Neural cell (in vitro differentiated cells): ENCODE measurements around the gene RAET1G. TPM values are rescaled to one million over a fixed set of nuclear protein-coding genes. Genes with fewer than 3 reads are reported as not detected.

Source experiments
- H2AFZ ChIP-seq: fragments of 200-600, 300-800 bp; sonication (generic), shearing (Covaris generic); 2 replicates; pipeline ENCODE4 v1.6.0; 2014; ENCODE audit warnings: low read depth, mild to moderate bottlenecking, antibody characterized with exemption, low read length, moderate library complexity
- H3F3A ChIP-seq: fragments of 200-600 bp; shearing (Covaris generic); 2 replicates; pipeline ENCODE4 v1.6.1; 2016; ENCODE audit warnings: mild to moderate bottlenecking, moderate library complexity, mixed read lengths, antibody characterized with exemption, low read length; ENCODE audit not compliant: insufficient read depth, poor library complexity, severe bottlenecking
- H3K27ac ChIP-seq: fragments of 200-600, 300-800 bp; sonication (generic), shearing (Covaris generic); 2 replicates; pipeline ENCODE4 v1.5.1; 2014; ENCODE audit warnings: mild to moderate bottlenecking, low read length, moderate library complexity
- H3K27me3 ChIP-seq: fragments of 300-800, 200-600 bp; sonication (generic), shearing (Covaris generic); 2 replicates; pipeline ENCODE4 v1.6.0; 2014; ENCODE audit warnings: mild to moderate bottlenecking, low read depth, low read length, moderate library complexity; ENCODE audit not compliant: insufficient read depth
- H3K36me3 ChIP-seq: fragments of 300-800, 200-600 bp; sonication (generic), shearing (Covaris generic); 2 replicates; pipeline ENCODE4 v1.5.1; 2014; ENCODE audit warnings: mild to moderate bottlenecking, antibody characterized with exemption, low read length, moderate library complexity; ENCODE audit not compliant: insufficient read depth
- H3K4me2 ChIP-seq: fragments of 300-800, 200-600 bp; sonication (generic), shearing (Covaris generic); 2 replicates; pipeline ENCODE4 v1.6.0; 2014; ENCODE audit warnings: mild to moderate bottlenecking, low read length
- H3K4me3 ChIP-seq: fragments of 300-800, 200-600 bp; sonication (generic), shearing (Covaris generic); 2 replicates; pipeline ENCODE4 v1.5.1; 2014; ENCODE audit warnings: mild to moderate bottlenecking, low read length, moderate library complexity
- H3K79me2 ChIP-seq: fragments of 200-600 bp; shearing (Covaris generic); replicated peaks from 2 replicates; pipeline ENCODE4 v1.6.0; 2014; ENCODE audit warnings: mild to moderate bottlenecking, low read length, moderate library complexity; ENCODE audit not compliant: insufficient read depth
- H3K9ac ChIP-seq: fragments of 300-800, 200-600 bp; sonication (generic), shearing (Covaris generic); 2 replicates; pipeline ENCODE4 v1.6.1; 2016; ENCODE audit warnings: mild to moderate bottlenecking, low read length, mixed read lengths
- H3K9me2 ChIP-seq: fragments of 200-600 bp; shearing (Covaris generic); 2 replicates; pipeline ENCODE4 v1.6.1; 2016; ENCODE audit warnings: mild to moderate bottlenecking, low read length, mixed read lengths; ENCODE audit not compliant: insufficient read depth
- H3K9me3 ChIP-seq: fragments of 200-600, 300-800 bp; sonication (generic), shearing (Covaris generic); 2 replicates; pipeline ENCODE4 v1.6.1; 2016; ENCODE audit warnings: mild to moderate bottlenecking, mixed run types, low read length, moderate library complexity, mixed read lengths
- H4K20me1 ChIP-seq: fragments of 200-600 bp; shearing (Covaris generic); 2 replicates; pipeline ENCODE4 v1.6.1; 2016; ENCODE audit warnings: mild to moderate bottlenecking, mixed run types; ENCODE audit not compliant: insufficient read depth
- CTCF ChIP-seq: fragments of 450-650 bp; IDR thresholded peaks from 2 replicates; pipeline ENCODE4 v1.5.1; 2014; ENCODE audit warnings: antibody characterized with exemption, mild to moderate bottlenecking, moderate library complexity; ENCODE audit not compliant: poor library complexity, severe bottlenecking
- EZH2 ChIP-seq: fragments of 200-600, 300-800 bp; shearing (Covaris generic), sonication (generic); IDR thresholded peaks from 2 replicates; pipeline ENCODE4 v1.6.1; 2014; ENCODE audit warnings: antibody characterized with exemption, low read length, borderline replicate concordance, mild to moderate bottlenecking; ENCODE audit not compliant: insufficient read depth, poor library complexity, severe bottlenecking
- MXI1 ChIP-seq: fragments of 450-650 bp; conservative IDR thresholded peaks from 2 replicates; pipeline ENCODE4 v1.6.1; 2014; ENCODE audit warnings: antibody characterized with exemption, mild to moderate bottlenecking; ENCODE audit not compliant: poor library complexity, severe bottlenecking
- POLR2AphosphoS5 ChIP-seq: IDR thresholded peaks from 2 replicates; pipeline ENCODE4 v1.6.1; 2012
- RAD21 ChIP-seq: fragments of 450-650 bp; conservative IDR thresholded peaks from 2 replicates; pipeline ENCODE4 v1.6.1; 2014; ENCODE audit warnings: antibody characterized with exemption, mild to moderate bottlenecking, moderate library complexity
- REST ChIP-seq: IDR thresholded peaks from 2 replicates; pipeline ENCODE4 v1.6.1; 2012; ENCODE audit warnings: borderline replicate concordance
- SMC3 ChIP-seq: fragments of 450-650 bp; conservative IDR thresholded peaks from 2 replicates; pipeline ENCODE4 v1.6.1; 2014; ENCODE audit warnings: antibody characterized with exemption, mild to moderate bottlenecking, moderate library complexity; ENCODE audit not compliant: poor library complexity
- TAF1 ChIP-seq: IDR thresholded peaks from 2 replicates; pipeline ENCODE4 v1.6.1; 2012; ENCODE audit warnings: low read depth
- polyA plus RNA-seq: library from polyadenylated mRNA; depleted of rRNA; stranded (reverse); fragments of >200 nt; gene quantifications from 2 replicates; pipeline ENCODE4 v1.2.3, GENCODE V29; 2014

The RAET1G gene
- polyA plus RNA-seq, 1 donor from 2014 or later = not detected

- H3K79me2 ChIP-seq = no peaks in the 10 kb centered on the region
- no peak overlapping the region for H3K27ac ChIP-seq
- no peaks in the 10 kb centered on the region for H3K36me3 ChIP-seq
- H3F3A ChIP-seq = no peaks in the 10 kb centered on the region
- H4K20me1 ChIP-seq = no peaks in the 10 kb centered on the region
- H3K27me3 ChIP-seq = peaks cover 71% of the 10 kb centered on the region
- TF ChIP-seq MXI1 = no peak
- peak; percentile 52 for TF ChIP-seq EZH2
- peak overlapping the region; percentile 9 for H3K9ac ChIP-seq
- no peak overlapping the region for H2AFZ ChIP-seq
- no peaks in the 10 kb centered on the region for H3K9me3 ChIP-seq
- H3K9me2 ChIP-seq = no peaks in the 10 kb centered on the region
- H3K4me2 ChIP-seq = no peak overlapping the region
- H3K4me3 ChIP-seq = peak overlapping the region; percentile 71
Measured at GRCh38 chr6:149965194-149966020, 42.5 kb upstream of the RAET1G start.

GRCh38 chr6:149964308-149965193, 41.6 kb upstream of the RAET1G start:
- TF ChIP-seq EZH2 = peak; percentile 75
- no peak for TF ChIP-seq TAF1
- H3K9me3 ChIP-seq = no peaks in the 10 kb centered on the region
- H4K20me1 ChIP-seq = no peaks in the 10 kb centered on the region
- H3K4me2 ChIP-seq = no peak overlapping the region
- H3K36me3 ChIP-seq = no peaks in the 10 kb centered on the region
- peak overlapping the region; percentile 33 for H2AFZ ChIP-seq
- H3K27ac ChIP-seq = no peak overlapping the region
- no peaks in the 10 kb centered on the region for H3F3A ChIP-seq
- peak overlapping the region; percentile 71 for H3K4me3 ChIP-seq
- no peaks in the 10 kb centered on the region for H3K9me2 ChIP-seq
- H3K9ac ChIP-seq = peak overlapping the region; percentile 45
- H3K27me3 ChIP-seq = peaks cover 79% of the 10 kb centered on the region
- H3K79me2 ChIP-seq = no peaks in the 10 kb centered on the region

GRCh38 chr6:149963462-149964307, 40.8 kb upstream of the RAET1G start, which contains the start of gene ULBP1:
Gene ULBP1 (plus strand): TSS chr6:149963943. CDS start chr6:149964050, 107 bp downstream.
- Histone ChIP-seq H3K36me3 (no peaks in the 10 kb centered on the region), H3K27me3 (peaks cover 88% of the 10 kb centered on the region), H3K27ac (no peak within 1 kb of the TSS), H3K4me3 (peak within 1 kb of the TSS; percentile 71), H3F3A (no peaks in the 10 kb centered on the region), H3K9me2 (no peaks in the 10 kb centered on the region), H3K9me3 (no peaks in the 10 kb centered on the region), H3K79me2 (no peaks in the 10 kb centered on the region), H4K20me1 (no peaks in the 10 kb centered on the region), H3K4me2 (peak within 1 kb of the TSS; percentile 55), H3K9ac (peak within 1 kb of the TSS; percentile 45), H2AFZ (peak within 1 kb of the TSS; percentile 33)
- TF ChIP-seq CTCF = peak; percentile 36
- TF ChIP-seq POLR2AphosphoS5 = peak; percentile 65
- TF ChIP-seq RAD21 = peak; percentile 15
- TF ChIP-seq MXI1 = no peak
- no peak for TF ChIP-seq REST
- TF ChIP-seq TAF1 = no peak
- no peak for TF ChIP-seq SMC3
